GM20000 (cell line): ENCODE data around the gene OSM.

Experiments
- DNase-seq: peaks from one replicate; pipeline ENCODE4 v3.0.0; 2012; ENCODE audit warnings: low spot score
- CTCF ChIP-seq: IDR thresholded peaks from 2 replicates; pipeline ENCODE4 v1.5.1; 2012; ENCODE audit warnings: mild to moderate bottlenecking, control low read depth; ENCODE audit errors: extremely low read depth, missing control alignments

OSM gene

GRCh38 chr22:30296833-30297232, 30.2 kb upstream of the OSM start:
- DNase-seq, result no peak

GRCh38 chr22:30296324-30296723, 29.7 kb upstream of the OSM start:
- DNase-seq, result no peak
- TF ChIP-seq CTCF, result no peak

More at GRCh38 chr22:30296833-30297232, 30.2 kb upstream of the OSM start:
- TF ChIP-seq CTCF, result no peak

GRCh38 chr22:30295576-30295975, 28.9 kb upstream of the OSM start:
- no peak for TF ChIP-seq CTCF
- DNase-seq, result no peak

- no peak for TF ChIP-seq CTCF
- DNase-seq, result no peak
These were observed 28.2 kb upstream of the OSM start for GRCh38 chr22:30294830-30295229.

GRCh38 chr22:30294066-30294465, 27.4 kb upstream of the OSM start:
- TF ChIP-seq CTCF, result no peak
- no peak for DNase-seq

- TF ChIP-seq CTCF, result no peak
- DNase-seq, result no peak
These were observed 26.4 kb upstream of the OSM start for GRCh38 chr22:30293026-30293425.

- no peak for TF ChIP-seq CTCF
- no peak for DNase-seq
These were observed 25.7 kb upstream of the OSM start for GRCh38 chr22:30292069-30292970.
